Gastrocnemius medialis (tissue), 4 donors: ENCODE measurements around the gene LARGE1.

Experiments used
- POLR2A ChIP-seq, 2 donors: fragments of 450-650 bp; IDR thresholded peaks; one replicate each; pipeline ENCODE4 v1.6.1; 2017; ENCODE audit warnings: antibody characterized with exemption in 2 of 2, mild to moderate bottlenecking in 2 of 2, moderate library complexity in 2 of 2
- TF ChIP-seq, protein P1 (sequence below), 5 experiments: fragments of 450-650 bp in 3 of 5; fragments of 200-600 bp in 2 of 5; sonication (generic) in 2 of 5; IDR thresholded peaks in 4 of 5; conservative IDR thresholded peaks in 1 of 5; 1 replicate in 4 of 5; 2 replicates in 1 of 5; pipeline ENCODE4 v1.5.1; 2016 to 2019; ENCODE audit warnings: antibody characterized with exemption in 5 of 5, mild to moderate bottlenecking in 3 of 5, moderate library complexity in 3 of 5

DNA sequence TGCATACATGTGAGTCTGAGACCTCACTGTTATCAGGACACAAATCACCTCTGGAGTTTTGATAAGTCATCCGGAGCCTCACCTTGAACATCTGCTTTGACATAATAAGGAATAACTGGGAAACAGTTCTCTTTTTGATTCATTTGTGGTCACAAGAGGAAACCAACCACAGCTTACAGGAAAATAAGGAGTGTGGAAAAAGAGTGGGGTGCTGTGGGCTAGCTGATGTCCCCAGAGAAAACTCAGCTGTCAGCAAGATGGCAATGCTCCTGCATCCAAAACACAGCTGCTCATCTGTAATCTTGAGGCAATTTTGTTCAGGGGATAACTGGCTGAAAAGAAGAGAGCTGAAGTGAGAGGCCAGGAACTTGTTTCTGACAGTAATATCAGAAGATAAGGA is 445.7 kb downstream of the LARGE1 start:
- no peak for TF ChIP-seq POLR2A (IDR thresholded peaks at IDR 0.05)
- TF ChIP-seq, protein P1, sequence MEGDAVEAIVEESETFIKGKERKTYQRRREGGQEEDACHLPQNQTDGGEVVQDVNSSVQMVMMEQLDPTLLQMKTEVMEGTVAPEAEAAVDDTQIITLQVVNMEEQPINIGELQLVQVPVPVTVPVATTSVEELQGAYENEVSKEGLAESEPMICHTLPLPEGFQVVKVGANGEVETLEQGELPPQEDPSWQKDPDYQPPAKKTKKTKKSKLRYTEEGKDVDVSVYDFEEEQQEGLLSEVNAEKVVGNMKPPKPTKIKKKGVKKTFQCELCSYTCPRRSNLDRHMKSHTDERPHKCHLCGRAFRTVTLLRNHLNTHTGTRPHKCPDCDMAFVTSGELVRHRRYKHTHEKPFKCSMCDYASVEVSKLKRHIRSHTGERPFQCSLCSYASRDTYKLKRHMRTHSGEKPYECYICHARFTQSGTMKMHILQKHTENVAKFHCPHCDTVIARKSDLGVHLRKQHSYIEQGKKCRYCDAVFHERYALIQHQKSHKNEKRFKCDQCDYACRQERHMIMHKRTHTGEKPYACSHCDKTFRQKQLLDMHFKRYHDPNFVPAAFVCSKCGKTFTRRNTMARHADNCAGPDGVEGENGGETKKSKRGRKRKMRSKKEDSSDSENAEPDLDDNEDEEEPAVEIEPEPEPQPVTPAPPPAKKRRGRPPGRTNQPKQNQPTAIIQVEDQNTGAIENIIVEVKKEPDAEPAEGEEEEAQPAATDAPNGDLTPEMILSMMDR (IDR thresholded peaks at IDR 0.05 in 4 of 5, conservative IDR thresholded peaks at IDR 0.05 in 1 of 5): no peak
